AG09309 (cell line): ENCODE data around the gene MAPT.
"Not testable (repeated sequence)": the region's sequence is repeated elsewhere in the genome, so short reads cannot be mapped to it uniquely, and the experiment has no call there.

Experiments used
- DNase-seq: peaks from one replicate; pipeline ENCODE4 v3.0.0-alpha.2; 2010; ENCODE audit warnings: low read depth
- H3K4me3 ChIP-seq: 2 replicates; pipeline ENCODE4 v1.5.1; 2011; ENCODE audit warnings: mild to moderate bottlenecking, low read depth, low read length, moderate library complexity; ENCODE audit not compliant: control insufficient read depth
- TF ChIP-seq, protein P1 (sequence below): IDR thresholded peaks from 2 replicates; pipeline ENCODE4 v1.5.1; 2011; ENCODE audit warnings: mild to moderate bottlenecking, low read depth, low read length, inconsistent platforms; ENCODE audit not compliant: insufficient read depth, control insufficient read depth; ENCODE audit errors: missing control alignments

The MAPT gene

DNA sequence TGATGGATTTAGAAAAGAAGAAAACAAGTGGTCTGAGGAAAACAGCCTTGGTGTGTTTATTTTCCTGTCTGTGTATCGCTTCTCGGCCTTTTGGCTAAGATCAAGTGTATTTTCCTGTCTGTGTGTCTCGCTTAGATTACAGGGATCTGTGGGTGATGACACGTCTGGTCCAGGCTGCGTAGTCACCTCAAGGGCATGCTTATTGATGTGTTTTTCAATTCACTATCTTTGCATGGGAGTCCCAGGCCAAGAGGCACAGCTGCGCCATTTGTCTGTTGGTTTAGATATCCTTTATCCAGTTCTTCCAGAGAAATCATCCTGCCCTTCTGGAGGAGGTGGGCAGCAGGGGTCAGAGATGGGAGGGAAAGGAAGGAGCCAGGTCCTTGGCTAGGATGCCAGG, 57.6 kb downstream of the MAPT start:
- no peak overlapping the region for H3K4me3 ChIP-seq
- TF ChIP-seq, protein P1, sequence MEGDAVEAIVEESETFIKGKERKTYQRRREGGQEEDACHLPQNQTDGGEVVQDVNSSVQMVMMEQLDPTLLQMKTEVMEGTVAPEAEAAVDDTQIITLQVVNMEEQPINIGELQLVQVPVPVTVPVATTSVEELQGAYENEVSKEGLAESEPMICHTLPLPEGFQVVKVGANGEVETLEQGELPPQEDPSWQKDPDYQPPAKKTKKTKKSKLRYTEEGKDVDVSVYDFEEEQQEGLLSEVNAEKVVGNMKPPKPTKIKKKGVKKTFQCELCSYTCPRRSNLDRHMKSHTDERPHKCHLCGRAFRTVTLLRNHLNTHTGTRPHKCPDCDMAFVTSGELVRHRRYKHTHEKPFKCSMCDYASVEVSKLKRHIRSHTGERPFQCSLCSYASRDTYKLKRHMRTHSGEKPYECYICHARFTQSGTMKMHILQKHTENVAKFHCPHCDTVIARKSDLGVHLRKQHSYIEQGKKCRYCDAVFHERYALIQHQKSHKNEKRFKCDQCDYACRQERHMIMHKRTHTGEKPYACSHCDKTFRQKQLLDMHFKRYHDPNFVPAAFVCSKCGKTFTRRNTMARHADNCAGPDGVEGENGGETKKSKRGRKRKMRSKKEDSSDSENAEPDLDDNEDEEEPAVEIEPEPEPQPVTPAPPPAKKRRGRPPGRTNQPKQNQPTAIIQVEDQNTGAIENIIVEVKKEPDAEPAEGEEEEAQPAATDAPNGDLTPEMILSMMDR, result no peak
- DNase-seq, result no peak

DNA sequence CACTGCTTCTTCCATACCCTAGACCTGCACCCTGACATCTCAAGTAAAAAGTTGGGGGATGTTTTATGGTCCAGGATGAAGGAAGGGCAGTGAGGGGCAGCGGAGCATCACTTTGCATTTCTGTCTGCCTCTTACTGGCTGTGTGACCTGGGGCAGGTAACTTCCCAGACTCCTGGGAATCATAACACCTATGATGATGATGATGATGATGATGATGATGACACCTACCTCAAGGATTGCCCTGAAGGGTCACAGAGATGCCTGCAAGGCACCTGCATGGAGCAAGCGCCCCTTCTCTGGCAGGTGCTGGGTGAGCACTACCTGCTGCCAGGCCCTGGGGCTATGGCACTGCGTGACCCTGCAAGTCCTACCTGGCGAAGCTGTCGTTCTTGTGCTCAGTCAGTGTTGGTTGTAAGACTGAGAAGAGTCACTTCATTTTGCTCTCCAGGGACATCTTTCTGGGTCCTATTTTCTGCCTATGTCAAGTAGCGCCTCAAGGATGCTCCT, 58.5 kb downstream of the MAPT start:
- no peak for DNase-seq
- no peak overlapping the region for H3K4me3 ChIP-seq
- TF ChIP-seq, protein P1, result no peak

DNA sequence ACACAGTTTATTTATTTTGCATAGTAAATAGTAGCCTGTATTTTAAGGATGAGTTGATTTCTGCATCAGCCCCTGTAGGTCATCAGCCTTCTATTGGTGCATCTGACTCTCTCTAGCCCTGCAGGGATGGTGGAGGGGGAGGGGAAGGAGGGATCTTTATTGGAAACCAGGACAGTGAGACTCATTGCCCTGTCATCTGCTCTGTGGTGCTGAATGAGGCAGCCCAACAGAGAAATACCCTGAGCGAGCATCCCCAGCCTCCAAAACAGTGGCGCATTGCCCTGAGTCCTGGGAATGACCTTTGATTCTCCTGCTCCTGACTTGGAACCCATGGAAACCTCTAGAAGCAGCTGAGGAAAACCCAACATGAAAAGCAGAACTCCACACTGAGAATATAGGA, 59.2 kb downstream of the MAPT start:
- H3K4me3 ChIP-seq, result no peak overlapping the region
- no peak for DNase-seq
- TF ChIP-seq, protein P1, result no peak

DNA sequence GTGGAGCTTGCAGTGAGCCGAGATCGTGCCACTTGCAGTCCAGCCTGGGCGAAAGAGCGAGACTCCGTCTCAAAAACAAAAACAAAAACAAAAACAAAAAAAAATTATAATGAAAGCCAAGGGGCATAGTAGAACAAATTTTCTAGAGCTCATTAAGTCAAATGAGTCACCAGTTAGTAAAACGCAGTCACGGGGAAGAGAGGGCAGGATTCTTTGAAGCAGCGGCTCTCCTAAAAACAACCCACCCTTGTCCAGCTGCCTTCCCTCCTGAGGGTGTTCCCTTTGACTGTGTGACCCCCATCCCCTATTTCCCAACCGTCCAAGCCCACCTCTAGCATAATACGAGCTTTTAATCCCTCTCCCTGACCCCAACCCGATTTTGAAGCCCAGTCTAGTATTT, 60.6 kb downstream of the MAPT start:
- no peak overlapping the region for H3K4me3 ChIP-seq

DNA sequence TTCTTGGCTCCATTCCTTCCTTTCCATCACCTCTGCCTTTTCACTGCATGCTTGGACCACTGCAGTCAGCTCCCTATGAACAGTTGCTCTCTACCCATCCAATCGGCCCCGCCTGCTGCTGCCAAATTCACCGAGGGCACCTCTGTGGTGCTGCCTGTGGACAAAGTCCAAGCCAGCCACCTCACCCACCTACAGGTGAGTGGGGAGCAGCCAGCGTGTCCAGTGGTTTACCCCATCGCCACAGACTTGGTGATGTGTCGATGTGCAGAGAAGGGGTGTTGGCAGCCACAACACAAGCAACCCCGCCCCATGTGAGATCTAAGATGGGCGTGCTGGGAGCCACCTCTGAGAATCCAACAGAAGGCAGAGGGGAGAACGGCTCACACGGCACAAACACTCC, 61.0 kb downstream of the MAPT start:
- no peak for DNase-seq
- TF ChIP-seq, protein P1, result no peak
- no peak overlapping the region for H3K4me3 ChIP-seq

More for the DNA sequence above, 60.6 kb downstream of the MAPT start:
- TF ChIP-seq, protein P1, result no peak
- no peak for DNase-seq

DNA sequence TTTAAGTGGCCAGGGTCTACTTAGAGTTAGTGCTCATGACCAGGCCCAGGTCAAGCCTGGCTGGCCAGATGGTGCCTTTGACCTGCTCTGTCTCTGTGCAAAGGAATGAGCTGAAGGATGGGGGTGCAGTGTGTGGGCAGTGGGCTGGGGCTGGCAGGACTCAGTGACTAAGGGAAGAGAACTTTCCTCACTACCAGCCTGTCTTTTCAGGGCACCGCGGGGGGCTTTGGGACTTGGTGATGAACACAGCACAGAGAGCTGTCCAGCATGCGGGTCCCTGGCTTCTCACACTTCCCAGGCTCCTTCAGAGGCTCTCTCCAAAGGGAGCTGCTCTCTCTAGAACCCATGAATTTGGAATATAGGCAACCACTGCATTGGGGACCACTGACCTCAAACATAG, 61.7 kb downstream of the MAPT start:
- no peak for DNase-seq
- TF ChIP-seq, protein P1, result no peak
- no peak overlapping the region for H3K4me3 ChIP-seq

DNA sequence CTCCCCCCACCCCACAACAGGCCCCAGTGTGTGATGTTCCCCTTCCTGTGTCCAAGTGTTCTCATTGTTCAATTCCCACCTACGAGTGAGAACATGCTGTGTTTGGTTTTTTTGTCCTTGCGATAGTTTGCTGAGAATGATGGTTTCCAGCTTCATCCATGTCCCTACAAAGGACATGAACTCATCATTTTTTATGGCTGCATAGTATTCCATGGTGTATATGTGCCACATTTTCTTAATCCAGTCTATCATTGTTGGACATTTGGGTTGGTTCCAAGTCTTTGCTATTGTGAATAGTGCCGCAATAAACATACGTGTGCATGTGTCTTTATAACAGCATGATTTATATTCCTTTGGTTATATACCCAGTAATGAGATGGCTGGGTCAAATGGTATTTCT, 62.4 kb downstream of the MAPT start:
- H3K4me3 ChIP-seq, DNase-seq: not testable (repeated sequence)
